GM19043 (cell line): ENCODE results near the gene NF1.

ENCODE experiments used
- ATAC-seq: cut with Tn5 transposase; IDR thresholded peaks from one replicate; pipeline ENCODE4 v1.9.1; 2021; ENCODE audit warnings: low read depth; ENCODE audit not compliant: unreplicated experiment

Gene NF1

DNA sequence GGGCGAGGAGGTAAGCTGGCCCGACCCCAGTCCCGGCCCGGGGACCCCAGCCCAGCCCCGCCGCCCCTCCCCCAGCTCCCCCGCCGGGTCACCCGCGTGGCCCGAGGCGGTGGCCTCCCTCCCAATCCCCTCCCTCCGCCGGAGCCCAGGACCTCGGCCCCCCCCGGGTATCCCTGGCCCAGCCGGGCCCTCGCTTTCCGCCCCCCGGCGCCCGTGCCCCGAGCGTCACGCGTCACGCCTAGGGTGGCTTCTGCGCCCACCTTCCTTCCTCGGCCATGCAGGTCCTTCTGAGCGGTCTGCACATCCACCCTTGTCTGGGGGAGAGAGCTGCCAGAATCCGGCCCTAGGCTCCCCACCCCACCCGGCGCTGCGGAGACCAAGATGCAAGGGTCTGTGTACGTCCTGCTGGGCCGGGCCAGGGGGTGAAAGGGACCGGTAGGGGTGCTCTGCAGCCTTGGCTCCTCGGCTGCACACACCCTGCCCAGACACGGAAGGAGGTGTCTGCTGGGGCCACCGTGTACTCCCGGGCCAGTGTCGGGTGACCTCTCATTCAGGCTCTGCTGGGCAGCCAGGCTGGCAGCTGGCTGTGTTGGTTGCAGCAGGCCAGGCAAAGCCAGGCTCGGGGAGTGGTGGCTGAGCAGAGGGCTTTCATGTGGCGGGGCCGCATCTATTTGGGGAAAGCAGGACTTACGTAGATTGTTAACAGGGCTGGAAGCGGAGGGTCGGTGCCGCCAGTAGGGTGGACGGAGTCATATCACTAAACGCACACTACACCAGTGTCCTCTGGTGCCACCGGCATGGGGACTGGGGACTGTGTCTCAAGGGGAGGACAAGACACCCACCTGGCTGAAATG is 297.5 kb downstream of the NF1 start:
- ATAC-seq = no peak

DNA sequence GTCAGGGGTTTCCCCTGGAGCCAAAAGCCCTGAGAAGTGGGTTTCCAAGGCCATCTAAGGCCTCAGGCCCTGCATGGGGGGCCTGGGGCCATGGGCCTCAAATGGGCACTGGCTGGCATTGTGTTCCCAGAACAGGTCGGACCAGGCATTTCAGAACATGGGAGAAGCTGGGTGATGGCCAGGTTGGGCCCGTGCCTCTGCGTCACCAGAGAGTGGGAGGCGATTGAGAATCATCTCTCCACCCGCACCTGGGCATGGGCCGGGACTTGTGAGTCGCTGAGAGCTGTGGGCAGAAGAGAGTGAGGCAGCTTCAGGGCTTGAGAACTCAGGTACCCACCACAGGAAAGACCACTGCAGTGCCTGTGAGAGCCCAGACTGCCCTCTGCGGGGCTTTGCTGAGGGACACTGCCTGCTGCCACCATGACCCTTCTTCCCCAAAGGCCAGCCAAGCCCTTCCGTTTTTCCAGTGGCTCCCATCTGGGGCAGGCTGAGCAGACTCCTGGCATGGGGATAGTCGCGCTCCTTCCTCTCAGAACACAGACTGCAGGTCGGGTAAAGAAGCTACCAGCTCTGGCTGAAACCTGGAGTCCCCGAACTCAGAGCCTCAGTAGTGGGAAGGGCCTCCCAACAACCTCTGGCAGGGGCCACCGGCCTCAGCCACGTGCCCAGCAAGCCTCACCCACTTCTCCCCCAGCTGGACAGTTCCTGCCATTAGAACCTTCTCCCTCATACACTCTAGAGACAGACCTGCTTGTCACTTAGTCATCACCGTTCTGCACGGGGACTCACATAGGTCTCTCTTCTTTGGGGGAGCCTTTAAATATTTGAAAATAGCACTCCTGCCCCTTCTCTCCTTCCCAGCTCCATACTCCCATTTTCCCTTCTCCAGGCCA is 298.3 kb downstream of the NF1 start:
- no peak for ATAC-seq

DNA sequence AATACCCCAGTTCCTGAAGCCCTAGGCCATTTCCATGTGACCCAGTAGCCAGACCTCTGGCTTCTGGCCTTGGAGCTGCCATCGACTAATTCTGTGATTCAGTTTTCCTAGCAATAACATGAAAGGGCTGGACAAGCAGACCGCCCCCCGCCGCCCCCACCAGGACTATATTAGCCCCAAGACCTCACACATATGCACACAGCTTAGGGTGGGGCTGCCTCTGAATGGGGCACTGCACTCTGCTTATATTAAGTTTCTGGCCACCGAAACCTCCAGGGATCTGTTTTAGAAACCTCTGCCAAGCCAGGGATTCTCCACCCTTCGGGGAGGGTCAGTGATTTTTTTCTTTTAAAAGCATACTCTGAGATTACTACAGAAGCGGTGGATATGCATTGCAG is 299.0 kb downstream of the NF1 start:
- no peak for ATAC-seq

DNA sequence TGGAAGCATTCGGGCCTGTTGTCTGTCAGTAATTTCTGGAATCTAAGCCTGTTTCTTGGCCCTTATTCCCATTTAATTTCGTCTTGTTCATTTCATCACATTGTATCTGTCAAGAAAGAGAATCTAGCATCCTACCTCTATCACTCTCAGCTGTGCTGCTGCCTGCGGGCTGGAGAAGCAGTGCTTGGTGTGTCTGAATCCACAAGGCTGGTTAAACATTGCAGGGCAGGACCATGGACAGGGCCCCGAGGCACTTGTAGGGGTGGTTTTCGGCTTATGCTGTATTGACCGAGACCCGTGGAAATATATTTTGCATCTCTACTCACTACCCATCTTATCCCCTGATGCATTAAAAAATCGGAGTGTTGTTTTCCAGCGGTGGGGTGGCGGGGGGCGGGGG is 299.8 kb downstream of the NF1 start:
- ATAC-seq = no peak

DNA sequence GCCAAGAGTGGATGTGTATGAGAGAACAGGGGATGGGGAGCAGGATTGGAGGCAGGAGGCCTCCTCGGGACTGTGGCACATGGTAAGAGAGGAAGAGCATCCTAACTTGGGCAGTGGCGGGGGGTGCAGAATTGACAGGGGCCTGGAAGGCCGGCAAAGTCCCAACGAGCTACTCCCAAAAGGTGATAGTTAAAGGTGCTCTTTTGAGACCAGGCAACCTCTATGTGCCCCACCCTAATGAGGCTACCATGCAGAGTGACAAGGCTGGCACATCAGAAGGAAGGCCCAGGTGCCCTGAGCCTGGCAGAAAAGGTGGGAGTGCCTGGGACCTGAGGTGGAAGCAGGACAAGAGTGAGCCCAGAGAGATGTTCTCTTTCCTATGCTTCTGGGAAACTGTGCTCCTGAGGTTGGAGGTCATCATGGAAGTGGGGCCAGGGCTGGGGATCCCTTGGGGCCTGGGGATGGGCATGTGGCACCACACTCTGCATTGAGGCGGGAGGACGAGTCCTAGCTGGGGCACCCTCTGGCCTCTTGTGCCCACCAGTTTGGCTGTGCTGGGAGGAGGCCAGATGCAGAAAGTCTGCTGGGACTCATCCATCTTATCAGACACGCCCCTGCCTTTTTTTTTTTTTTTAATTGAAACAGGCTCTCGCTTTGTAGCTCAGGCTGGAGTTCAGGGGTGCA is 302.6 kb downstream of the NF1 start:
- no peak for ATAC-seq

DNA sequence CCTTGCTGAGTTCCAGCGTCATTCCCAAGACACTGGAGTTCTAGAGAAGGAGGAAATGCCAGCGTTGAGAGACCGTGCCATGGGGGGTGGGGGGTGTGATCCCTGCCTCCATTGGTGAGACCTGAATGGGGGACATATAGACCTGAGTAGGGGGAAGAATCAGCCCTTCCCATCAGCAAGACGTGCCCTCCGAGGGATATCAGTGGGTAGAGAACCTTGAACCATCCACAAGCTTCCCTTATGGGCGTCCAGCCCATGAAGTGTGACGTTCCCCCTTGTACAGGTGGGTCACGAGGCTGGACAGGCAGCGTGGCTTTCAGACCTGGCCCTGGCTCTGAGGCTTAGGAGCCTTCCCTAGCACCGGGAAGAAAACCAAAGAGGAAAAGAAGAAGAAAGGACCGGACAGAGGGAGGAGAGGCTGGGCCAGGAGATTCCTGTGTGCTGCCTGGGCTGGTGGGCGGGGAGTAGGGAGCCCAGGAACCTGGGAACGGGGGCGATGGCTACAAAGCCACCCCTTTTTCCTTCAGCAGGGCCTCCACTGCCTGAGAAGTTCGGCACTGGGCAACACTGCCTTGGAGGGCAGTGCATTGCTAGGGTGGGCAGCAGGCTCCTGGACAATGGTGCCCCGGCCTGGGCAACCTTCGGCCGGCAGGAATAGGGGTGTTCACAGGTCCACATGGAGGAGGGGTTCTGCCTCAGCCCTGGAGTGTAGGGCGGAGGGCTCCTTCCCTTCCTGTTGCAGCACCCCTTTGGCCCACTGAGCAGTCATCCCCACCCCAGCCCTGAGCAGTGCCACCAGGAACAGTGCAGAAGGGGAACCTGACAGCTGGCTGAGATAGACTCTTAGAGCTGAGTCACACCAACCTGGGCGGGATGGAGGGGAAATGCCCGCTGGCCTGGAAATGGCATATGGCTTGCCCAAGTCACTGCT is 303.9 kb downstream of the NF1 start:
- no peak for ATAC-seq

DNA sequence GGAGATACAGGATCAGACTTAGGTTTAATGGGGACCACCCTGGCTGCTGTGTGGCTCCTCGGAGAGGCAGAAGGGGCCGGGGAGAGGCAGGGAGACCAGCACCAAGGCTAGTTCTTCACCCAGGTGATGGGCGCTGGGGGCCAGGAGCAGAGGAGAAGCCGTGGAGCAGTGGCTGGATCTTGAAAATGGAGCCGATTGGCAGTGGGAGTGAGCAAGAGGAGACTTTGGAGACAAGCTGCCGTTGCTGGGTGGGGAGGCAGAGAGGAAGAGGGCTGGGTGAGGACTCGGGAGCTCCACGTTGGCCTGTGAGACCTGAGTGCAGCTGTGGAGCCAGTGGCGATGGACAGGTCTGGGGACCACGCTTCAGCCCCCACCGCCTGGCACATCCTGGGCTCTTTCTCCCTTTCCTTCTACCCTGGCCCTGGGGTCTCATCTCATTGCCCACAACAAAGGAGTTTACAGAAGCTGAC is 305.7 kb downstream of the NF1 start:
- no peak for ATAC-seq

DNA sequence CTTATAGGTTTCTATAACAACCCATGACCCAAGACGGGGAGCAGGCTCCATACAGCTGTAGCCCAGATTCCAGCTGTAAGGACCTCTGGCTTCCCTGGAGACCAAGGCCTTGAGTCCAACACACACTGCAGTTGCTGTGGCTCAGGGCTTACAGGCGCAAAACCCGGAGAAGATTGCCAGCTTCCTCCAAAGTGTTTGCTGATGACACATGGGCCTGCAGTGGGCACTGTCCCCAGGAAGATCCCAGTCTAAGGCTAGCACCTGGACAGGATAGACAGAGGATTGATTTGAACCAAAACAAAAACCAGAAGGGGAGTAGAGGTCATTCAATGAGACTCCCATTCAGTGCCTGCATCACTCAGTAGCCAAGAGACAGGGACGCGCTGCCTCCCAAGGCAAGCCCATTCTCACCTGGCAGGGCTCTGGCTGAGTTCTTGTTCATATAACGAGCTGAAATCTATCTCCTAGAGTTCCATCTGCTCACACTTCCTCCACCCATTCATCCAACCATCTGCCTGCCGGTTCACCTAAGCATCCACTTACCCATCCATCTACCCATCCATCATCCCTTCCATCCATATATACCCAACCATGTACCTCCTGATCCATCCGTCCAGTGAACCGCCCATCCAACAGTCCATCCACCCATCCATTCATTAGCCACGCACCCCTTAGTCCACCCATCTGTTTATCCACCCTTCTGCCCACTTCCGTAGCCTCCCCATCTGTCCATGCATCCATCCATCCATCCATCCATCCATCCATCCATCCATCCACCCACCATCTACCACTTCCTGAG is 306.9 kb downstream of the NF1 start:
- no peak for ATAC-seq

DNA sequence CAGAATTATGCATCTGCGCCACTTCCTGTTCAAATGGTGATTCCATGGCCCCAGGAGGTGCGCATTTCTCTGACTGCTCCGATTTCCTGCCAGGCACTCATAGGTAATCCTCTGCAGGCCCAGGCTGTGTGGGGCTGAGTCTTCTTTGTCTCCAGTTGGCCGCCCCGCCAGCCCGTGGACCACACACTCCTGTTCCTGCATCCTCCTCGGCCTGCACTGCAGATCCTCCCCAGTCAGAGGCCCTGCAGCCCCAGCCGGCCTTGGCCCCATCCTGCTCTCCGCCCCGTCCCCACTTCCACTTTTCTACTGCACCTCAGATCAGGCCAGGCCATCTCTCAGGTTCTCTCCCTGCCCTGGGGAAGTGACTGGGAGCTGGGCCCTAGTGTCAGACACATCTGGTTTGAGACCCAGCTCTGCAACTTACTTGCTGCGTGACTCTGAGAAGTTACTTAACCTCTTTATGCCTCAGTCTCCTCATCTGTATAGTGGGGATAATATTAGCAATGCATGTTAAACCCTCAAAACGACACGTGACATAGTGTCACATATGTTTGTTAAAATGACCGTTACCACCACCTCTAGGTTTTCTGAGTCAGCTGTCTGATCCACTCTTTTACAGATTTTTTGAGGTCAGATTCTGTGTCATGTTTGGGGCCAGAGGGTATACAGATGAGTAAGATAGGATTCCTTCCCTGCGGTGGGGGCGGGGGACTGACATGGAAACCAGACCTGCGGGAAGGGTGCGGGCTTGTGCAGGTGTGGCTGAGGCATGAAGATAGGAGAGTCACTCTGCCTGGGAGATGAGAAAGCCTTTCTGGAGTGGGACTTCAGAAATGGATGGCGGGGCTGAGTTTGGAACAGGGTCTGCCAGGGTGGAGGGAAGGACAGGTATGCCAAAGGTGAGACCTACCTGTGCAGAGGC is 309.5 kb downstream of the NF1 start:
- no peak for ATAC-seq

DNA sequence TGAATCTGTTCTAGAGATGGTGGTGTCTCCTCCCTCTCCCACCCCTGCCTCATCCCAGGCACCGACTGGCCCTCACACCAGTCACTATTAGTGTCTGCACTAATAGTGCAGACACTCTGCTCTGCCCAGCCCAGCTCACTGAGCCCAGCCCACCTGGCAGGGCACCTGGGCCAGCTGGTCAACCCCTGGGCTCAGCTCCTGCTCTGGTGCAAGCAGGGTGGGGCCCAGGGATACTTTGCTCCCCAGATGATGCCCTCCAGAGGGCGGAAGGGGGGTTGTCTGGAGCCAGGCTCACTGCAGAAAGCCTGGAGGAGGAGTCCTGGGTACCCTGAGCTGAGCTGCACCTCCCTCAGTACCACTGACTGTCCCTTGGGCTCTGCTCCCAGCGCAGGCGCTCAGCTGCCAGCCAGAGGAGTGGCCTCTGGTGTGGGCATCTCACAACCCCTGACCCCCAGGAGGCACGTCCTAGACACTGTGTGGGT is 311.2 kb downstream of the NF1 start:
- ATAC-seq = no peak

DNA sequence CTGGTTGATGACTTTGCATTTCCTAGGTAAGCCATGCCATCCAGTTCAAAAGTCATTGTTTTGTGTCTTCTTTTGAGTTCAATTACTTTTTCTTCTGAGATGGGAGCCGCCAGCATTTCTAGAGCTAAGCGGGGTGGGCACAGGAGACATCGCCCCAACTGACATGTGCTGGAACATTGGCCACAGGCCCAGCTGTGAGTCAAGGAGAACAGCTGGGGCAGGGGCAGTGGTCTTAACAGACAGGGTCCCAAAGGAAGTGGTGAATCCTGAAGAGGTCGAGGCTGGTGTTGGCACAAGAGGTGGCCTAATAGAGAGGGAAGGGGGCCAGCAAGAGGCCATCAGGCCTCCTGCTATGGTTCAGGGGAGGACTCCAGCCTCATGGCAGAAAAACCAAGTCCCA is 313.8 kb downstream of the NF1 start:
- ATAC-seq = no peak

DNA sequence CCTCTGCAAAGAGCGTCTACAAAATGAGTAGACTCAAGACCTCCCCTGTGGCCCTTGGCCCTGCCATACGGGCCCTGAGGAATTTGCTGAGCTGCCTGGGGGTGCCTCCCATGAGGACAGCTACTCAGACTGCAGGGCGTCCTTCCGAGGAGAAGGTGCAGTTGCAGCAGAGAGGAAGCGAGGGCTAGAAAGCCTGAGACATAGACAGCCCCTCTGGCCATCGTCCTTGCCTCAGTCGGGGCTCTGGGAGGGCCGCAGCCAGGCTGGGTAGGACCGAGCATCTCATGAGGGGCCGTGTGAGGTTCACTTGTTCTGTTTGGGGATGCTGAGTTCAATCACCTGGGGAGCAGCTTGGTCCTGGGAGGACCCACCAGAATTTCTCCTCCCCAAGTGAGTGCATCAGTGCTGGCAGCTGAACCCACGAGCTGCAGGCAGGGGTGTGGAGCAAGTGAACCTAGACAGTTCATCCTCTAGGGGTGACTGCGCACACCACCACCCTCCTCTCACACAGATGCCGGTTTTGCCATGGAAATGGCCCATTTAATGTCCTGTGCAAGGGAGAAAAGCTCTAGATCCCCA is 317.0 kb downstream of the NF1 start:
- ATAC-seq = no peak

DNA sequence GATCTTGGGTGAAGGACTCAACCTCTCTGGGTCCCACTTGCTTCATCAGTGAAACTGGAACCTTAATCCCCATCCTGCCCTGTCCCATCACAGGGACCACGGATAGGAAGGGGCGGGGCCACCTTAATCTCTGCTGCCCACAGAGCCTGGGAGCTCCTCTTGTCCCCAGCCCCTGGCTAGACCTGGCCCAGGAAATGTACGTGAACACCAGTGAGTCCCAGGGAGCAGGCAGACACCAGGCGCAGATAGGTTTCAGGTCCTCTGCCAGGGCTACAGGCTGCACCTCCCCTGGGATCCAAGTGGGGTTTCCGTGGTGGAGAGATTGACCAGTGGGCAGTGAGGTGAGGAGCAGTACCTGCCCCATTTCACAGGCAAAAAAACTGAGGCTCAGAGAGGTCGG is 317.7 kb downstream of the NF1 start:
- ATAC-seq = no peak

DNA sequence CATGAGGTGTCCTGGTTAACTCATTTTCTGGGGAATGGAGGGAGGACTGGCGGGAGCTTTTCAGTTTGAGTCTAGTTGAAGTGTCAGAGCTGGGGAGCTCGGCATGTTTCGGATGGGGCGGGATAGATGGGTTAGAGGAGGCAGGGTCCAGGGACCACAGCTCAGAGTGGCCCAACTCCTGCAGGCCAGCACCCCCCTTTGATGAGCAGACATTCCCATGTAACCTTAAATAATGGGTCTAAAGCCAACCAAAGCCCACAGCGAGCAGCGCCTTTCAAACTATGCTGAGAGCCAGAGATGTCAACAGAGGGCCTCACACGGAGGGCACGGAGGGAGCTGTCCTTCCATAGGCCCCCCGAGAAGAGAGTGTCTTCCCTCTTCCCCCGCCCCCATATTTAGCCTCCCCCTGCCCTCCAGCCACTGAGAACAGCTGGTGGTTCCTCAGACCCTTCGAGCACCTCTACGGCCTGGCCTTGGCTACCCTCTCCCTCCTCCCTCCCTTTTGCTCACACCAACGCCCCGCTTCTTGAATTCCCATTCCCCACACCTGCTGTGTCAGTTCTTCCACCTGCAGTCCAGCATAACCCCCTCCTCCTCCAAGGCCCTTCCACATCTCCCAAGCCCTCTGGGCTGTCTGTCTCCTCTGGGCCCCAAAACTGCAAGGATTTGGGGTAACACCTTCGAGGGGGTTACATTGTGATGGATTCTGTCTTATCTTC is 318.5 kb downstream of the NF1 start:
- no peak for ATAC-seq

DNA sequence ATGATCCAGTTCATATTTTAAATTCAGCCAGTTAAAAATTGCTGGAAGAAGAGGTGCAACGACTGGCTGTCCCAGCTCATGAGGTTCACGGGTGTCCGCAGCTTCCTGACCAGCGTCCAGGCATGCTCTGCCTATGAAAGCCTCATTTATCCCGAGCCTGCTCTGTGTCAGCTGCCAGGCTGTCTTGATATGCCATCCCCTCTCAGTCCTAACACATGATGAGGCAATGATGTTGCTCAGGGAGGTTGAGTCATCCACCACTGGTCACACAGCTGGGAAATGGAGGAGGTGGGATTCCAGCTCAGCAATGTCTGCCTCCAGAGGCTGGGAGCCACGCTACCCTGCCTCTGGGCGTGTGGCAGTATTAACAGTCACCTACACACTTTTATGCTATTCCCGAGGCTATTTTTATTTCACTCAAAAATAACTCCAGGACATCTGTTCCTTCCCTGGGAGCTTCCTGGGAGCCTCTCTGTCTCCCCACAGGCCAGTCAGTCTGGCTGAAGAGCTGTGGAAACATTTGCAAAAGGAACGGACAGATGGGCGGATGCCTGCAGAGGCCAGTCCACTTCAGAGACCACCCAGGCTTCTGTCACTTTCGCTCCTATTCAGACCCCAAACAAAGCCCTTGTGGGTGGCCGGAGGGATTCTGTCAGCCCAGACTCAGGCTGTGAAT is 319.2 kb downstream of the NF1 start:
- ATAC-seq = no peak

DNA sequence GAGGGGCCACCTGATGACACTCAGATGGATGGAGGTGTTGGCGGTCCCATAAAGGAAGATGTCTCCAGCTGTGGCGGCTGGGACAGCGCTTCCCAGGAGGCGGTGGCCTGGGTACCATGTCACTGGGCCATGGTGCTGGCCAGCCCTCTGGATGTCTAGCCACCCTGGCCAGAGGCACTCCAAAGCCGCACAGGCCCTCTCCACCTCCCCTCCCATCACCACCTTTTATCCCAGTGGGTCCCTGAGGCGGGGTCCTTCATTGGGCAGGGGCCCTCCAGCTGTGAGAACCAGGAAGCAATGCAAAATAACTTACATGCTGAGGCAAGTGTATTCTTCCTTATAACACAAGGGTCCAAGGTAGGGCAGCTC is 319.8 kb downstream of the NF1 start:
- no peak for ATAC-seq
